ENCODE measurements around the gene COMMD1.

Gene COMMD1

DNA sequence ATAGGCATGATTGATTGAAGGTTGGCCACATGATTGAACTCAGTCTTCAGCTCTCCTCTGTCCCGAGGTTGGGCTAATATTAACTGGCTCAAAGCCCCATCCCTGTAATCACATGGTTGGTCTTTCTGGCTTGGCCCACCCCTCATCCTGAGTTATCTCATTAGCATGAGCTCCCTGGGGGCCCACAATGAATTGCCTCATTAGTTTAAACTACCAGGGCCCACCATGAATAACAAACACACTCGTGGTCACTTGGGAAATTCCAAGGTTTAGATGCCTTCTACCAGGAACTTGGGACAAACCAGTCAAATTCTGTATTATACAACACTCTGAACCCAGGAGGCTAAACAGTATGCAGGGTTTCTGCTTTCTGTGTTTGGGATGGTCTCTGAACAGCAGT lies 168.8 kb downstream of the COMMD1 start:
- Histone ChIP-seq H2AFZ (ENCODE audit: low read length, unreplicated experiment) (no peak overlapping the region), H3K4me3 (ENCODE audit: low read depth, low read length) (no peak overlapping the region), H3K4me1 (ENCODE audit: control insufficient read depth, insufficient read depth, low read length, unreplicated experiment) (no peaks in the 10 kb centered on the region), H3K27me3 (ENCODE audit: insufficient read depth, low read length) (no peaks in the 10 kb centered on the region), H3K27ac (ENCODE audit: low read depth, low read length) (no peak overlapping the region), H3K36me3 (ENCODE audit: insufficient read depth, low read length) (no peaks in the 10 kb centered on the region), H3K79me2 (ENCODE audit: control insufficient read depth, insufficient read depth, low read length, unreplicated experiment) (no peaks in the 10 kb centered on the region)

GRCh38 chr2:62076980-62077638 lies 171.6 kb downstream of the COMMD1 start:
- Histone ChIP-seq H3K27ac (ENCODE audit: low read depth, low read length) (no peak overlapping the region), H3K4me1 (ENCODE audit: control insufficient read depth, insufficient read depth, low read length, unreplicated experiment) (peaks cover 9% of the 10 kb centered on the region), H3K36me3 (ENCODE audit: insufficient read depth, low read length) (no peaks in the 10 kb centered on the region), H2AFZ (ENCODE audit: low read length, unreplicated experiment) (no peak overlapping the region), H3K27me3 (ENCODE audit: insufficient read depth, low read length) (no peaks in the 10 kb centered on the region), H3K79me2 (ENCODE audit: control insufficient read depth, insufficient read depth, low read length, unreplicated experiment) (no peaks in the 10 kb centered on the region), H3K4me3 (ENCODE audit: low read depth, low read length) (no peak overlapping the region)

DNA sequence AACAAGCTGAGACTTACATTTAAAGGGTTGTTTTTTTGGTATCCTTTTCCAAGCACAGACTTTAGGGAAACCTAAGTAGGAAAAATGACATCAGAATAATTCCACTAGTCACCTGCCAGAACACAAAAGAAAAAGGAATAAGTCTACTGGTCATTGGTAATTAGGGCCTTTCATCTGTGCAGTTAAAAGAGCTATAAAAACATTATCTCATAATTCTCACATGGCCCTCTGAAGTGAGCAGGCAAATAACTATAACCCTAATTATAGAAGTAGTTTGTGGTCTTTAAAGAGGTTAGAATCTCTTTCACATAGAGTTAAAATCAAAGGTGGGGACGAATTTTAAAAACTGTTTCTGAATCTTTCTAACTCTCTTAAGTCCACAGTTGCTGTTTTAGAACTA lies 179.3 kb downstream of the COMMD1 start:
- H3K27me3 ChIP-seq (ENCODE audit: insufficient read depth, low read length) = no peaks in the 10 kb centered on the region
- H3K27ac ChIP-seq (ENCODE audit: low read depth, low read length) = no peak overlapping the region
- no peaks in the 10 kb centered on the region for H3K79me2 ChIP-seq (ENCODE audit: control insufficient read depth, insufficient read depth, low read length, unreplicated experiment)
- H3K4me1 ChIP-seq (ENCODE audit: control insufficient read depth, insufficient read depth, low read length, unreplicated experiment) = peaks cover 10% of the 10 kb centered on the region
- no peaks in the 10 kb centered on the region for H3K36me3 ChIP-seq (ENCODE audit: insufficient read depth, low read length)
- no peak overlapping the region for H3K4me3 ChIP-seq (ENCODE audit: low read depth, low read length)
- H2AFZ ChIP-seq (ENCODE audit: low read length, unreplicated experiment) = no peak overlapping the region

GRCh38 chr2:62089658-62090057 lies 184.2 kb downstream of the COMMD1 start:
- H3K79me2 ChIP-seq (ENCODE audit: control insufficient read depth, insufficient read depth, low read length, unreplicated experiment) = no peaks in the 10 kb centered on the region
- no peak overlapping the region for H3K27ac ChIP-seq (ENCODE audit: low read depth, low read length)
- H3K4me1 ChIP-seq (ENCODE audit: control insufficient read depth, insufficient read depth, low read length, unreplicated experiment) = no peaks in the 10 kb centered on the region
- no peak overlapping the region for H2AFZ ChIP-seq (ENCODE audit: low read length, unreplicated experiment)
- no peaks in the 10 kb centered on the region for H3K36me3 ChIP-seq (ENCODE audit: insufficient read depth, low read length)
- H3K4me3 ChIP-seq (ENCODE audit: low read depth, low read length) = no peak overlapping the region
- H3K27me3 ChIP-seq (ENCODE audit: insufficient read depth, low read length) = no peaks in the 10 kb centered on the region

DNA sequence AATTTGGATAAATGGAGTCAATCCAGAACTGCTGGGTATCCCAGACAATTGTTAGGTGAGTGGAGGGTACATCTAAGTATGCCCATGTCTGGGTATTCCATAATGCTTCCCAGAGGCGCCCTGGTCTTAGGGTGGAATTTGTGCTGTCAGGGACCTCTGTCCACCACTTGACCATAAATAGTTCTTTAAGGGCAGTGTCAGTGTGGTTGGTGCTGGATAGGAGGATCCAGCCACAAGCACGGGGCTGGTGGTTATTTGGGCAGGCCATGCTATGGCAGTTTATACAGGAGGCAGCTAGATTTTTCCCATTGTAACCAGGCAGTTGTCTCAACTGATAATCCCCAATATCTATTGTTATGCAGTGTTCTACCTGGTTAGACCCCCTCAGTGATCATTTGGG lies 186.0 kb downstream of the COMMD1 start:
- no peak overlapping the region for H2AFZ ChIP-seq (ENCODE audit: low read length, unreplicated experiment)
- no peaks in the 10 kb centered on the region for H3K79me2 ChIP-seq (ENCODE audit: control insufficient read depth, insufficient read depth, low read length, unreplicated experiment)
- no peaks in the 10 kb centered on the region for H3K4me1 ChIP-seq (ENCODE audit: control insufficient read depth, insufficient read depth, low read length, unreplicated experiment)
- no peaks in the 10 kb centered on the region for H3K27me3 ChIP-seq (ENCODE audit: insufficient read depth, low read length)
- no peak overlapping the region for H3K4me3 ChIP-seq (ENCODE audit: low read depth, low read length)
- H3K27ac ChIP-seq (ENCODE audit: low read depth, low read length) = no peak overlapping the region
- H3K36me3 ChIP-seq (ENCODE audit: insufficient read depth, low read length) = no peaks in the 10 kb centered on the region

DNA sequence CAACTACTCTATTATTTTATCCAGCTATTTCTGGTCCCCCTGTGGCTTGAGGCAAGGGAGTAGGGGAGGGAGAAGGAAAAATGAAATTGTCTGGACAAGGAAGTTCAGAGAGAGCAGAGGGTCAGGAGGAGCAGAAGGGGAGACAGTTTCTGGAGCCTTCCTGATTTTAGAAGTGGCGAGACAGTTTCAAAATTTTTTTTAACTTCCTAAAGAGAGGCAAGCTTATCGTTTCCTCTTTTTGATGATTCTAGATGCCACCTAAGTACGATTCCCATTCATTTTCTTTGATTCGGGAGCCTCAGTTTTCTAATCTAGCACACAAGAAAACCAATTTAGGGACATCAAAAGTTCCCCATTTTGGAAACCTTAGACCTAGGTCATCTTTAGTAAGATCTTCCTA lies 193.6 kb downstream of the COMMD1 start:
- no peak overlapping the region for H3K27ac ChIP-seq (ENCODE audit: low read depth, low read length)
- no peaks in the 10 kb centered on the region for H3K27me3 ChIP-seq (ENCODE audit: insufficient read depth, low read length)
- no peak overlapping the region for H2AFZ ChIP-seq (ENCODE audit: low read length, unreplicated experiment)
- no peaks in the 10 kb centered on the region for H3K79me2 ChIP-seq (ENCODE audit: control insufficient read depth, insufficient read depth, low read length, unreplicated experiment)
- H3K4me1 ChIP-seq (ENCODE audit: control insufficient read depth, insufficient read depth, low read length, unreplicated experiment) = no peaks in the 10 kb centered on the region
- no peak overlapping the region for H3K4me3 ChIP-seq (ENCODE audit: low read depth, low read length)
- no peaks in the 10 kb centered on the region for H3K36me3 ChIP-seq (ENCODE audit: insufficient read depth, low read length)

GRCh38 chr2:62099523-62100175 lies 194.2 kb downstream of the COMMD1 start:
- Histone ChIP-seq H3K27ac (ENCODE audit: low read depth, low read length) (no peak overlapping the region), H3K27me3 (ENCODE audit: insufficient read depth, low read length) (no peaks in the 10 kb centered on the region), H3K4me3 (ENCODE audit: low read depth, low read length) (no peak overlapping the region)

DNA sequence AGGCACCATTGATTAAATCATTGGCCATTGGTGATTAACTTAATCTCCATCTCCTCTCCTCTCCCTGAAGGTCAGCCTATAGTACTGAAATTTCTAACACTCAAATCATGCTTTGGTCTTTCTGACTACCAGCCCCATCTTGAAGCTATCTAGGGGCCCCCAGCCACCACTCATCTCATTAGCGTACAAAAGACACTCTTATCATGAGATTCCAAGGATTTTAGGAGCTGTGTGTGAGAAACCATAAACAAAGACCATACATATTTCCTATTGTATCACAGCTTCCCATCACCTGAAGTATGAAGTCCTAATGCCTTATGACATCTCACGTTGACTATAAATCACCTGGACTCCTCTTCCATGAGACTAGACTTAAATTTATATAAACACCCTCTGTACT lies 196.4 kb downstream of the COMMD1 start:
- H3K36me3 ChIP-seq (ENCODE audit: insufficient read depth, low read length) = no peaks in the 10 kb centered on the region
- no peak overlapping the region for H3K27ac ChIP-seq (ENCODE audit: low read depth, low read length)
- no peak overlapping the region for H2AFZ ChIP-seq (ENCODE audit: low read length, unreplicated experiment)
- H3K27me3 ChIP-seq (ENCODE audit: insufficient read depth, low read length) = no peaks in the 10 kb centered on the region
- no peaks in the 10 kb centered on the region for H3K79me2 ChIP-seq (ENCODE audit: control insufficient read depth, insufficient read depth, low read length, unreplicated experiment)
- H3K4me1 ChIP-seq (ENCODE audit: control insufficient read depth, insufficient read depth, low read length, unreplicated experiment) = no peaks in the 10 kb centered on the region
- H3K4me3 ChIP-seq (ENCODE audit: low read depth, low read length) = no peak overlapping the region

More at GRCh38 chr2:62099523-62100175, 194.2 kb downstream of the COMMD1 start:
- no peak overlapping the region for H2AFZ ChIP-seq (ENCODE audit: low read length, unreplicated experiment)
- no peaks in the 10 kb centered on the region for H3K36me3 ChIP-seq (ENCODE audit: insufficient read depth, low read length)
- H3K79me2 ChIP-seq (ENCODE audit: control insufficient read depth, insufficient read depth, low read length, unreplicated experiment) = no peaks in the 10 kb centered on the region
- H3K4me1 ChIP-seq (ENCODE audit: control insufficient read depth, insufficient read depth, low read length, unreplicated experiment) = no peaks in the 10 kb centered on the region

DNA sequence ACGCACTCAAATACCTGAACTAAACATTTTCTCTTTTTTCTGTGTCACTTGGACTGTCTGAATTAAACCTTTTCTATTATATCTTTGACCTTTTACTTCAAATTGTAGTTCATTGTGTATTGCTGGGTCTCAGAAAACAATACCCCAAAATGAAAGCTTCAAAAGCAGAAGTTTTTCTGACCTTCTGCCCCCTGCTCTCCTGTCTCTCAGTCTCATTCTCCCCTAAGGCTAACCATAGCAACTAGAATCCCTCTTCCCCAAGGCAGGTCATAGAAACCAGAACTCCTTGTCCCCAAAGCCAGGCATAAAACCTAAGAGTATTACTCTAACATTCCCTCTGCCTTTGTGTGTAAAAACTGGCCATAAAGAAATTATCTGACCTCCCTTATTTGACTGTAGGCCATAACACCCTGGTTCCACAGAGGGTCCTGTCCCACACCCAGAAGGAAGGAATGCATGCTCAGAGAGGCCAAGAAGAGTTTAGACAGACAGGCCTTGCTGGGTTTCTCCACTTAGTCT lies 197.0 kb downstream of the COMMD1 start:
- no peak overlapping the region for H3K27ac ChIP-seq (ENCODE audit: low read depth, low read length)
- no peaks in the 10 kb centered on the region for H3K79me2 ChIP-seq (ENCODE audit: control insufficient read depth, insufficient read depth, low read length, unreplicated experiment)
- H2AFZ ChIP-seq (ENCODE audit: low read length, unreplicated experiment) = no peak overlapping the region
- no peaks in the 10 kb centered on the region for H3K4me1 ChIP-seq (ENCODE audit: control insufficient read depth, insufficient read depth, low read length, unreplicated experiment)
- H3K36me3 ChIP-seq (ENCODE audit: insufficient read depth, low read length) = no peaks in the 10 kb centered on the region
- H3K27me3 ChIP-seq (ENCODE audit: insufficient read depth, low read length) = no peaks in the 10 kb centered on the region
- no peak overlapping the region for H3K4me3 ChIP-seq (ENCODE audit: low read depth, low read length)

GRCh38 chr2:62109554-62109953 lies 204.1 kb downstream of the COMMD1 start:
- no peaks in the 10 kb centered on the region for H3K4me1 ChIP-seq (ENCODE audit: control insufficient read depth, insufficient read depth, low read length, unreplicated experiment)
- no peak overlapping the region for H3K27ac ChIP-seq (ENCODE audit: low read depth, low read length)
- H2AFZ ChIP-seq (ENCODE audit: low read length, unreplicated experiment) = no peak overlapping the region
- H3K4me3 ChIP-seq (ENCODE audit: low read depth, low read length) = no peak overlapping the region
- no peaks in the 10 kb centered on the region for H3K27me3 ChIP-seq (ENCODE audit: insufficient read depth, low read length)
- no peaks in the 10 kb centered on the region for H3K36me3 ChIP-seq (ENCODE audit: insufficient read depth, low read length)
- H3K79me2 ChIP-seq (ENCODE audit: control insufficient read depth, insufficient read depth, low read length, unreplicated experiment) = no peaks in the 10 kb centered on the region

DNA sequence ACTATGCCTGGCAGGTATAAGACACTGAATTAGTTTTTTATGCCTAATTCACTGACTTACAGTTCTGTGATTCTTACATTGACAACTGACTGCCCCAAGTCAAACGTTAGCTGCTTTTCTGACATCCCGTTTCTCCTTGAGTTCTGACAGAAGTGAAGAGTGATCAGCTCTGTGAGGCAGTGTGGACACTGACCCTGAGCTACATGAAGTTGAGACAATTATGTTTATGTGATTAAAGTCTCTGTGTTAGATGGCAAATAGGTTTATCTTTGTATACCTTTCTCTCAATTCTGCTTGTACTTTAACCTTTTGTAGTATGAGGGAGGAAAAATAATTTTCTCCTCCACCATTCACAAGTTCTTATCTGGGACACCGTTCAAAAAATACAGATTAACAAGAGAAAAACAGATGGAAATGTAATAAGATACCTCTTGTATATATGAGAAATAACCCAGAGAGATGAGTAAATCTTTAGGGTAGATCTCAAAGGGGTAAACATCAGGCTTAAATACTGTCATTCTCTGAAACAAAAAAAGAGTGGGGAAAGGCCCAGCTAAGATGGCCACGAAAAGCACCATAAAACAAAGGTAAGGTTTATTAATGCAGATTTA lies 205.0 kb downstream of the COMMD1 start:
- Histone ChIP-seq H3K4me3 (ENCODE audit: low read depth, low read length) (no peak overlapping the region), H3K4me1 (ENCODE audit: control insufficient read depth, insufficient read depth, low read length, unreplicated experiment) (no peaks in the 10 kb centered on the region), H3K27me3 (ENCODE audit: insufficient read depth, low read length) (no peaks in the 10 kb centered on the region), H3K27ac (ENCODE audit: low read depth, low read length) (no peak overlapping the region), H2AFZ (ENCODE audit: low read length, unreplicated experiment) (no peak overlapping the region), H3K79me2 (ENCODE audit: control insufficient read depth, insufficient read depth, low read length, unreplicated experiment) (no peaks in the 10 kb centered on the region), H3K36me3 (ENCODE audit: insufficient read depth, low read length) (no peaks in the 10 kb centered on the region)
